ENCODE data around the gene PPIB.
A peak's percentile ranks its signal among the peaks of the same experiment; 100 is the strongest.

Gene PPIB

DNA sequence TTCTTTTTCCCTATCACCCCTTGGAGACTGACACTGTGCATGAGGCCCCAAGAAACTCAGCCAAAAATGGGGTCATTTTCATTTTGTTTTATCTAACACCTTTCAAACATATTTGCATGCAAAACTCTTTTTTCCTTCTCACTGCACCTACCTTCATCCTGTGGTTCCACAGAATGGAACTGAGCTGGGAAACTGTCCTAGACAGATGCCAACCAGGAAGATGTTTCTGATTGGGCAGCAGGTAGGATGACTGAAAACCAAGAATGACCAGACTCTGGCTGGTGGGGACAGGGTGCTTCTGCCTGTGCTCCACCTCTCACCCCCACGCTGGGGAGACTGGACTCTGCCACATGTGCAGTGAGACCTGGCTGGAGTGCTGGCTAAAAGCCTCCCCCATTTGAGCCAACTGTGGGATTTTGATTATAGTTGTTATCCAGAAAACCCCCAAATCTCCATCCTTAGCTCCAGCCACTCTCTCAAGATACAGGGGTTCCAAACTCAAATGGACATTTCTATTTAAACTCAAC is 5.2 kb downstream of the PPIB start:
- DNase-seq = no peak

DNA sequence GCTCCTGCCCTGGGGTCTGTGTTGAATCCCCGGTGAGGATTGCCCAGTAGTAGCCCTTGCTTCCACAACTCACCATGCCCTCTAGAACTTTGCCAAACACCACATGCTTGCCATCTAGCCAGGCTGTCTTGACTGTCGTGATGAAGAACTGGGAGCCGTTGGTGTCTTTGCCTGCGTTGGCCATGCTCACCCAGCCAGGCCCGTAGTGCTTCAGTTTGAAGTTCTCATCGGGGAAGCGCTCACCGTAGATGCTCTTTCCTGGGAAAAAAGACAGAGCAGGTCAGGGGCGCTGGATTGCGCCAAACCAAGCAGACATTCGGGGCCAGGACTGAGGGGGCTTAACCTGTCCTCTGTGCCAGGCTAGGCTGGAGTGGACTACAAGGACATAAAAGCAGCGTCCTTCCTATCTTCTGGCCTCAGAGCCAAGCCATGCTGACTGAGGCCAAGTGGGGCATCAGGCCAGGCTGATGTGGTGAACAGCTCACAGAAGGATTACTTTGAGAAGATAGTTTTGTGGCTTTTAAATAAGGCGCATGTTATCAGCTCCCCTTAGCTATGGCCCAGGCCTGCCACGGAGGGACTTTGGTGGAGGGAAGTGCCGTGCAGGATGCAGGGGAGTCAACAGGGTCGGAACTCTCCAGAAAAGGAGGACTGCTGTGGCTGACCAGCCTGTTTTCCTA is 6.0 kb downstream of the PPIB start:
- DNase-seq = no peak

DNA sequence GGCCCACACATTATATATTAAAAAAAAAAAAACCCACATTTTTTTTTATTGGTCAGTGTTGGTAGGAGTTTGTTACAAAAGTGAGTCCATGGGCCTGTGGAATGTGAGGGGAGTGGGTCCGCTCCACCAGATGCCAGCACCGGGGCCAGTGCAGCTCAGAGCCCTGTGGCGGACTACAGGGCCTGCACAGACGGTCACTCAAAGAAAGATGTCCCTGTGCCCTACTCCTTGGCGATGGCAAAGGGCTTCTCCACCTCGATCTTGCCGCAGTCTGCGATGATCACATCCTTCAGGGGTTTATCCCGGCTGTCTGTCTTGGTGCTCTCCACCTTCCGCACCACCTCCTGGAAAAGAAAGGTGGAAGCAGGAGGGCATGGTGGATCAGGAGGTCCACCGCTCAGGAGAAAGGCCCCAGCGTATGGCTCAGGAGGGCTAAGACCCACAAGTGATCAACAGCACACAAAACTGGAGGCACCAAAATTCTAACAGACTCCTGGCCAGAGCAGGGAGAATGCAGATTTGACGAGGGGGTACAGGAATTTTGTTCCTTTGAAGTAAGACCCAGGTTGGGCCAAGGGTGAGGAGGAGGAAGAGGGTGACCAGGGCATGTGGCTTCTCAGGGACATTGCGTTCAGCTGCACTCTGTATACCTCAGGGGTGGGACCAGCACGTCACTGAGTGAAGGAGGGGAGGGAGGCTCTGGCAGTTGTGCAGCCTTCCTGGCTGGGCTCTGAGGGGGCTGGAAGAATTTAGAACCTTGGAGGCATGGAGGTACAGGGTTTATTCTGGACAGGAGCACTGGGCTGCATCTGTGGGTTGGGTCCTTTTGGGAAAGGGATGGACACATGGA is 6.8 kb downstream of the PPIB start:
- DNase-seq = no peak

- DNase-seq = peak; percentile 84 to 92
Observed at GRCh38 chr15:64153480-64154367, 9.1 kb downstream of the PPIB start.

DNA sequence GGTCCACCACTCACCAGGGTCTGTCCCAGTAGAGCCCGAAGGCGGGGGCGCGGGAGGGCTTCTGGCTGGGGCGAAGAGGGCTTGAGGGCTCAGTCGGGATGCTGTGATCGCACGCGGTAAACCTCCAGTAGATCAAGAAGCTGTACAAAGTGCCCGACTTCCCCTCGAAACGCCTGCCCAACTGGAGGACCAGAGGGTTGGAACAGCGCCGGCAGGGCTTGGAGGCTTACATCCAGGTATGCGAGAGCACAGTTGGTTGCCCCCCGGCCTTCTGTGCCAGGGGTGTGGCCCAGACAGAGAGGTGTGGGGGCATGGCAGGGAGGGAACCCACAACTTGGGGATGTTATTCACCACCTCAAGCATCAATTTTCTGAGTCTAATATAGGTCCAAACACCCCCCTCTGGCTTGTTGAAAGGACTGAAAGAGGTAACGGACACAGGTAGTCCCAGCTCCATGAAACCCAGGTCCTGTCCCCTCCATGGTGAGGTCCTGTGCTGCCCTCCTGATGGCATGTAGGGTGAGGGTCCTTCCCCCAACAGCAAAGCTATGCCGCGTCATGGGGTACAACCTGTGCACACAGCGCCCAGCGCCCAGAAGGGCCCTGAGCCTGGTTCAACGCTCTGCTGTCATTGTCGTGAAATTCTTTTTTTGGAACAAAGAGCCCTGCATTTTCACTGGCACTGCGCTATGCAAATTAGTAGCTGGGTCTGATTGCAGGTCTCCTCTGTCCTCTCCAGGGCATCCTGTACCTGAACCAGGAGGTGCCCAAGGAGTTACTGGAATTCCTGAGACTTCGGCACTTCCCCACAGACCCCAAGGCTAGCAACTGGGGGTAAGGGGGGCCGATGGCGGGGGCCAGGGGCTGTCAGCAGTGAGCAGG is 10.1 kb downstream of the PPIB start:
- DNase-seq = no peak

DNA sequence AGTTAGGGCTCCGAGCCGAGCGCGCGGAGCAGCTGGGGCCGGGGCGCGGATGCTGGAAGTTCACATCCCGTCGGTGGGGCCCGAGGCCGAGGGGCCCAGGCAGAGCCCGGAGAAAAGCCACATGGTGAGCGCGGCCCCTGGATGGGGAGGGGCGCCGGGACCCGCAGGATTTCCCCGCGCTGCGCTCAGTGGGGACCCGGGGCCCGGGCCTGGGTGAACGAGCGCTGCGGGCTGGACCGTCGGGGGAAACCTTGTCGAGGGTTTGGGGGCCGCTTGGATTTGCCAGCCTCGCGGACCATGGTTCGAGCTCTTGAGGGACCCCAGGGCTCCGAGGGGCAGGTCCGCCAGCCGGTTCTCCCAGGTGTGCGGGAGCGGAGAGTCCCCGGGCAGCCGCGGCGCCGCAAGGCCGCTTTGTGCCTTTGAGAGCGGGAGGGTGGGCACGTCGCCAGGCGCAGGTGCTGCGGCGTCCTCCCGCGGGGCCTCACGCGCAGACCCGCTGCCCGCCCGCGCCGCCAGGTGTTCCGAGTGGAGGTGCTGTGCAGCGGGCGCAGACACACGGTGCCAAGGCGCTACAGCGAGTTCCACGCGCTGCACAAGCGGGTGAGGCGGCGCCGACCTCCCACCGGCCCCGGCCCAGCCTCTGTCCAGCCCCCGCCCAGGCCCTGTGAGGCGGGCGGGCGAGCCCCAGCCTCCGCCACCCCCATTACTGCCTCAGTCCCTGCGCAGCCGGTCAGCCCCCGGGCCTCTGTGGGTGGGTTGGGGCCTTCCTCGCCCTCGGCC is 10.9 kb downstream of the PPIB start, which contains the start of gene SNX22:
Gene SNX22 (plus strand): TSS at position 5 of the 780 bp plus-strand sequence. CDS start 45 bp downstream, at position 50.
- peak; percentile 13 to 36 for DNase-seq

DNA sequence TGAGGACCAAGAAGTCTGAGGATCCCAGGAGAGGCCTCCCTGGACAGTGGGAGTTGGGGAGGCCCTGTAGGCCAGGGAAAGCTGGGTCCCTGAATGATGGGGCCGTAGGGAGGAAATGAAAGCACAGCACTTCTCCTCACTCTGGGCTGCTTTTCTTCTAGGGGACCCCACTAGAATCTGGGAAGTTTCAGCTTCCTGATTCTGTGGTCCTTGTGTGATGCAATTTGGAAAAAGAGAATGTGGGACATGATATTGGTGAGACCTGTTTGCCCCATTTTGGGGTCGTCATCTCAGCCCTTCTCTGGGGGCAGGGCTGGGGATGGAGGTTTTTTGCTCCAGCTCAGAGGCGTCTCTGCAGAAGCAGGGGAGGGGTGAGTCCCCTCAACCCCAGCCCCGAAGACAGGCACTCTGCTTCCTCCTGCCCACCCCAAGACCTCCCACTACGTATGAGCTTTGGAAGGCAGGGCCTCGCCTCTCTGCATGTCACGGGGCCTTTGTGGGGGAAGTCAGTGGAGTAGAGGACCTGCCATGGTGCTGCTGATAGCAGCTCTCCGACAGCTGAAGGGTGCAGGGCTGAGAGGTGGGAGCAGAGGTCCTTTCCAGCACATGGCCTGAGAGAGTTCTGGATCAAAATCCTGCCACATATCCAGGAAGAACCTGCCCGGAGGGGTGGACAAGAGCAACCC is 12.8 kb downstream of the PPIB start:
- DNase-seq = no peak

- no peak for DNase-seq
Observed at GRCh38 chr15:64149424-64149823, 13.4 kb downstream of the PPIB start.

DNA sequence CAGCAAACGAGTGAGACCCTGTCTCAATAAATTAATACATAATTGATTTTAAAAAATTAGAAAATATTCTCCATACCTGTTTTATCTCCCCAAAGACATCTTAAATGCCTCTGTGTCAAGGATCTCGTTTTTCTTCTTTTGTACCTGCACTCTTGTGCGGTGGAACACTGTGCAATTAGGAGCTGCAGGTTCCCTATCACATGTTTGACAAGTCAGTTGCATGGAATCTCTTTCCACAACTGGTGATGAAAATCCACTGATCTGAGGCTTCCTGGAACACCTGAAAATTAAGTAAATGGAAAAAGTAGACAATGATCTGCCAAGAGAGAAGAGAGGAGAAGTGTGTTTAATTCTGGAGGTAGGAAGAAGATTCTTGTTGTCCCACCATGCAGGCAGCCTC is 14.2 kb downstream of the PPIB start:
- DNase-seq = no peak

DNA sequence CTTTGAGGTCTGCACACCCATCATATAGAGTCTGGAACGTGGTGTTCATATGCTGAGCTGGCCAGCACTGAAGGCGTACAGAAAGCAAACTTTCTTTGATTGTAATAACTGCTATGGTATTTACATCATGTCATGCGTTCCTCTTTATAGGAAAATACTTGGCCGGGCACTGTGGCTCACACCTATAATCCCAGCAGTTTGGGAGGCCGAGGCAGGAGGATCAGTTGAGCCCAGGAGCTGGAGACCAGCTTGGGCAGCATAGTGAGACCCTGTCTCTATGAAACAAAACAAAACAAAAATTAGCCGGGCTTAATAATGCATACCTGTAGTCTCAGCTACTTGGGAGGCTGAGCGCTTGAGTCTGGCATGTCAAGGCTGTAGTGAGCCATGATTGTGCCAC is 14.7 kb downstream of the PPIB start:
- DNase-seq = no peak

- no peak for DNase-seq
Observed at GRCh38 chr15:64146885-64147681, 15.7 kb downstream of the PPIB start.

GRCh38 chr15:64146520-64146884 is 16.3 kb downstream of the PPIB start:
- no peak for DNase-seq

DNA sequence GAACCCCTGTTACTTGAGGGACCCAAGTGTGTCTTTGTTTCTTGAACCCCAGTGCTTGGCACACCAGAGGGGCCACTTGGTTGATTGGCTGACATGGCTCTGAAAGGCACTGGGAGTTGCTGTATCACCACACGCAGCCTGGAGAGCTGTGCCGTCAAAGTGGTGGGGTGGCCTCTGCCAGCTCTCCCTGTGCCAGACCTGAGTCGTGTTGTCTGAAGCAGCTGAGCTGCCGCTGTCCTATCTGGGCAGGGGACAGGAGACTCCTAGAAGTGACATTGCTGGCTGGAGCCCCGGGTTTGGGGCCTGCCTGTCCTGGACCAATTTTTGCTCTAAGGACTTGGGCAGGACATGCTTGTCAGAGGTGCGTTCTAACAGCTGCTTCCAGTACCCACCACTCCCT is 16.8 kb downstream of the PPIB start:
- DNase-seq = no peak

DNA sequence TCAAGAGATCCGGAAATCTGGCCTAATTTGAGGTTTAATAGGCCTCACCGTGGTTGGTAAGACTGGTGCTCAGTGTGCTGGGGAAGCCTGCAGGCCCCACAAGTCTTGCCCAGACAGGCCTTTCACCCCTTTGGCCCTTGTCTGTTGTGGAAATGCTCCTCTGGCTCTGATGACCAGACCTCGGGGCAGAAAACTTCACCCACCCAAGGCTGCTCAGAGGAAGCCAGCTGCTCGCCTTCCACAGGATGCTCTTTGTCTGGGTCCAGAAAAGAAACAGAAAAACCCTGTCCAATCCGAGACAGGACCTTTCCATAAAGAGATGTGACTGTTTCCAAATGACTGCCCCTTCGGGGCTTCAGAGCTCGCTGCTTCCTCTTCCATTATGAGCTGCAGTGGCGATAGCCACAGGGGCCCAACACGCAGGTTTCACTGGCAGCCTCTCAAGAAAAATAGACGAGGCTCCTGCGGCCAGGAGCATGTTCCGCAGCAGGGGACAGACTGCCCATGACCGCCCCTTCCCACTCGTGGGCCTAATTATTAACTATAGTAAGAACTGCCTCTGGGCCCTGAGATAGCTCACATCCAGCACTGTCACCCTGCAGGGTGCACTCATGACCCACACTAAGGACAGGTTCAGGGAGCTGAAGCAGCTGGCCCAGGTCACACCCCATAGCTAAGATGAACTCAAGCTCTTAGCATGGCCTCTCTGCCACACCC is 18.1 kb downstream of the PPIB start:
- DNase-seq = no peak

DNA sequence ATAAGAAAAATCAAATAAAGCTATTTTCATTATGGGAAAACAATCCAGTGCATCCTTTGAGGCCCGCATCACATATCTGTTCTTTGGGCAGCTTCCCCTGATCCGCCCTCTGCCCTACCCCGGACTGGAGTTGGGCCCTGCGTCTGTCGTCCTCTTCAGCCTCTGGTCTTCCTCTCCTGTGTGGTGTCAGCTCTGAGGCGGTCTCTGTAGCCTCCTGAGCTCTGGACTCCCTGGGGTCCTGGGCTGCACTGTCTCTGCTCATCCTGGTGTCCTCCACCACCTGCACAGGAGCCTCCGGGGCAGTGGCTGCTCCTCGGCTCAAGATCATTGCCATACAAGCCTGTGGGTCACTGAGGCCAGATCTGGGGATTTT is 18.6 kb downstream of the PPIB start:
- DNase-seq = no peak

- no peak for DNase-seq
Observed at GRCh38 chr15:64143276-64143675, 19.5 kb downstream of the PPIB start.

- DNase-seq = no peak
Observed at GRCh38 chr15:64141798-64142512, 20.9 kb downstream of the PPIB start.

- DNase-seq = no peak
Observed at GRCh38 chr15:64138331-64138941, 24.4 kb downstream of the PPIB start.

Data from activated CD4-positive, alpha-beta T cell treated with anti-CD3 and anti-CD28 coated beads for 4 hours (primary cell).